HG02623 (cell line): ENCODE data around the gene GDAP2.
A peak's percentile ranks its signal among the peaks of the same experiment; 100 is the strongest.
"Not testable (repeated sequence)": the region's sequence is repeated elsewhere in the genome, so short reads cannot be mapped to it uniquely, and the experiment has no call there.

Experiments
- ATAC-seq: cut with Tn5 transposase; IDR thresholded peaks from one replicate; pipeline ENCODE4 v1.9.1; 2021; ENCODE audit warnings: moderate library complexity; ENCODE audit not compliant: unreplicated experiment

GDAP2 gene

GRCh38 chr1:117902944-117903343, 26.5 kb downstream of the GDAP2 start:
- no peak for ATAC-seq

- no peak for ATAC-seq
These were observed 29.6 kb downstream of the GDAP2 start for GRCh38 chr1:117899801-117900200.

GRCh38 chr1:117897551-117897950, 31.9 kb downstream of the GDAP2 start:
- ATAC-seq: no peak

- peak; percentile 94 for ATAC-seq
These were observed 33.8 kb downstream of the GDAP2 start for GRCh38 chr1:117895482-117896114.

- no peak for ATAC-seq
These were observed 35.3 kb downstream of the GDAP2 start for GRCh38 chr1:117894078-117894477.

- no peak for ATAC-seq
These were observed 36.9 kb downstream of the GDAP2 start for GRCh38 chr1:117892512-117892911.

- no peak for ATAC-seq
These were observed 39.0 kb downstream of the GDAP2 start for GRCh38 chr1:117890452-117890851.

GRCh38 chr1:117886101-117886795, 43.2 kb downstream of the GDAP2 start:
- no peak for ATAC-seq

- ATAC-seq: no peak
These were observed 45.8 kb downstream of the GDAP2 start for GRCh38 chr1:117883616-117884015.

- no peak for ATAC-seq
These were observed 50.1 kb downstream of the GDAP2 start for GRCh38 chr1:117879284-117879683.

GRCh38 chr1:117877823-117878222, 51.6 kb downstream of the GDAP2 start:
- no peak for ATAC-seq

- ATAC-seq: no peak
These were observed 58.4 kb downstream of the GDAP2 start for GRCh38 chr1:117871013-117871412.

GRCh38 chr1:117861694-117862093, 67.7 kb downstream of the GDAP2 start:
- no peak for ATAC-seq

GRCh38 chr1:117860896-117861610, 68.4 kb downstream of the GDAP2 start:
- ATAC-seq: no peak

GRCh38 chr1:117859901-117860300, 69.5 kb downstream of the GDAP2 start:
- no peak for ATAC-seq

GRCh38 chr1:117857418-117857817, 72.0 kb downstream of the GDAP2 start:
- ATAC-seq: no peak

GRCh38 chr1:117852853-117853553, 76.4 kb downstream of the GDAP2 start:
- ATAC-seq: no peak

GRCh38 chr1:117851687-117852086, 77.7 kb downstream of the GDAP2 start:
- ATAC-seq: no peak

- no peak for ATAC-seq
These were observed 82.6 kb downstream of the GDAP2 start for GRCh38 chr1:117846674-117847425.

GRCh38 chr1:117844478-117844877, 84.9 kb downstream of the GDAP2 start:
- not testable (repeated sequence) for ATAC-seq

GRCh38 chr1:117843791-117844190, 85.6 kb downstream of the GDAP2 start:
- no peak for ATAC-seq
